IPS DF 6.9 (cell line): ENCODE data around the gene ANKRD13D.

Experiments used
- DNase-seq: peaks from one replicate; pipeline ENCODE4 v3.0.0-alpha.2; 2013; ENCODE audit warnings: low read depth, low spot score
- H3K27ac ChIP-seq: one replicate; pipeline ENCODE4 v1.5.1; 2013; ENCODE audit warnings: low read length, control low read depth
- H3K27me3 ChIP-seq: 2 replicates; pipeline ENCODE4 v1.6.1; 2013; ENCODE audit warnings: mild to moderate bottlenecking, low read length; ENCODE audit not compliant: control insufficient read depth, insufficient read depth
- H3K36me3 ChIP-seq: 2 replicates; pipeline ENCODE4 v1.6.1; 2013; ENCODE audit warnings: low read length; ENCODE audit not compliant: control insufficient read depth, insufficient read depth
- H3K4me1 ChIP-seq: 2 replicates; pipeline ENCODE4 v1.6.1; 2013; ENCODE audit warnings: low read length; ENCODE audit not compliant: control insufficient read depth, insufficient read depth
- H3K4me3 ChIP-seq: 2 replicates; pipeline ENCODE4 v1.5.1; 2013; ENCODE audit warnings: mild to moderate bottlenecking, low read length
- H3K9me3 ChIP-seq: 2 replicates; pipeline ENCODE4 v1.6.1; 2013; ENCODE audit warnings: low read length, inconsistent platforms; ENCODE audit not compliant: control insufficient read depth, insufficient read depth
- WGBS: extraction: QIAGEN DNeasy Blood & Tissue Kit; methylation state at CpG from one replicate; pipeline ENCODE4 v1.1.7; 2013; ENCODE audit warnings: mixed read lengths, missing lambda C conversion rate; ENCODE audit not compliant: insufficient read length, insufficient coverage; 5-methylcytosine and 5-hydroxymethylcytosine counted together

Gene ANKRD13D

DNA sequence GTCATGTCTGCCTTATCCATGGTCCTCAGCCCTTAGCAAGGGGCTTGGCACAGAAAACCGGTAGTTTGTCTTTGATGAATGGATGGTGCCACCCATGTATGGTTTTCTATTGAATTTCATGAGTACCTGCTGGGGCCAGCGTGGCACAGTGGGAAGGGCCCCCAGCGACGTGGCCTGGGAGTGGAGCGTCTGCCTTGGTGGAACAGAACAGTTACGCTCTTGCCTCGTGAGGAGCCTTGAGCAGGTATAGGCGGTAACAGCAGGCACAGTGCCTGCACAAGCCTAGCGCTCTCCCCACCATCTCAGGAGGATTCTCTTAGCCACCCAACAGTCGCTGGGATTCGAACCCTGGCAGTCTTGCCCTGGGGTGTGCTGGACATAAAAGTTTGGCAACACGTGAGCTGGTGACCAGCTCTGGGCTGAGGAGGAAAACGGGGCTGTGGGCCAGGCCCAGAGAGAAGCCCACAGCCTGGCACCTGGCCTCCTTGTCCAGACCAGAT lies 11.2 kb downstream of the ANKRD13D start:
- Histone ChIP-seq H3K9me3 (no peaks in the 10 kb centered on the region), H3K4me3 (no peak overlapping the region), H3K27ac (no peak overlapping the region), H3K4me1 (peaks cover 7% of the 10 kb centered on the region; the same call in 1 of the 2 replicates), H3K36me3 (peaks cover 5% of the 10 kb centered on the region), H3K27me3 (no peaks in the 10 kb centered on the region)
- WGBS: no CpG with 5 or more reads among the region's 13 CpGs
- DNase-seq: no peak

DNA sequence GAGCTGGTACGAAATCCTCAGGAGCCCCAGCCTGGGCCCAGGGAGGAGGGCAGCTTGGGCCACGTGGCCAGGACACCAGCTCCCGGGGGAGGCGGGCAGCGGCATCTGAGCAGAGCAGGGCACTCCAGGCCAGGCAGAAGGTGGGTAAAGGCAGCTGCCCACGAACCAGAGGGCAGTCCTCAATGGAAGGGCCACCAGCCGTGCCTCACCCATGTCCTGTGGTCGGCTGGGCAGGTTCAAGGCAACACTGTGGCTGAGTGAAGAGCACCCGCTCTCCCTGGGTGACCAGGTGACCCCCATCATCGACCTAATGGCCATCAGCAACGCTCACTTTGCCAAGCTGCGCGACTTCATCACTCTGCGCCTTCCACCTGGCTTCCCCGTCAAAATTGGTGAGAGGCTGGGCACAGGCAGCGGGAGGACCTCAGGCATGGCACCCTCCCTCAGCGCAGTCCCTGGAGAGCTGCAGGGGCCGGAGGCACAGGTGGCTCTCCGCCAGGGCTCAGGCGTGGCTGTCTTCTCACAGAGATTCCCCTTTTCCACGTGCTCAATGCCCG lies 11.7 kb downstream of the ANKRD13D start:
- H3K36me3 ChIP-seq: peaks cover 5% of the 10 kb centered on the region
- no CpG with 5 or more reads among the region's 22 CpGs for WGBS
- no peak for DNase-seq

DNA sequence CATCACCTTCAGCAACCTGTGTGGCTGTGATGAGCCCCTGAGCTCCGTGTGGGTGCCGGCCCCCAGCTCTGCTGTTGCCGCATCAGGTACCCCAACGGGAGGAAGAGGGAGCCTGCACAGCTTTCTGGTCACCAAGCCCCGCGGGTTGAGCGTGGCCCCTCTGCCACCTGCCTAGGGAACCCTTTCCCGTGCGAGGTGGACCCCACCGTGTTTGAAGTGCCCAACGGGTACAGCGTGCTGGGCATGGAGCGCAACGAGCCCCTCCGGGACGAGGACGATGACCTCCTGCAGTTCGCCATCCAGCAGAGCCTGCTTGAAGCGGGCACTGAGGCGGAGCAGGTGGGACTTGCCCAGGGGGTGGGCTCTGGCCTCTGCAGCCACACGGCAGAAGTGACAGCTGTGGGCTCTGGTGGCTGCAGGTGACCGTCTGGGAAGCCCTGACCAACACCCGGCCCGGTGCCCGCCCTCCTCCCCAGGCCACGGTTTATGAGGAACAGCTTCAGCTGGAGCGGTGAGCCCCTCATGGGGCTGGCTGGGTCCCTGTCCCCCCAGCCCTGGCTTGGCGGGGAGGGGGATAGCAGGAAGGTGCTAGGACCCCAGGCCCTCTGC lies 12.3 kb downstream of the ANKRD13D start:
- Histone ChIP-seq H3K9me3 (no peaks in the 10 kb centered on the region), H3K27me3 (no peaks in the 10 kb centered on the region), H3K27ac (no peak overlapping the region), H3K36me3 (peaks cover 5% of the 10 kb centered on the region), H3K4me3 (no peak overlapping the region), H3K4me1 (peaks cover 7% of the 10 kb centered on the region; the same call in 1 of the 2 replicates)
- WGBS: no CpG with 5 or more reads among the region's 28 CpGs
- no peak for DNase-seq

More for the DNA sequence above, 11.7 kb downstream of the ANKRD13D start:
- Histone ChIP-seq H3K27ac (no peak overlapping the region), H3K27me3 (no peaks in the 10 kb centered on the region), H3K4me3 (no peak overlapping the region), H3K9me3 (no peaks in the 10 kb centered on the region), H3K4me1 (peaks cover 7% of the 10 kb centered on the region; the same call in 1 of the 2 replicates)

DNA sequence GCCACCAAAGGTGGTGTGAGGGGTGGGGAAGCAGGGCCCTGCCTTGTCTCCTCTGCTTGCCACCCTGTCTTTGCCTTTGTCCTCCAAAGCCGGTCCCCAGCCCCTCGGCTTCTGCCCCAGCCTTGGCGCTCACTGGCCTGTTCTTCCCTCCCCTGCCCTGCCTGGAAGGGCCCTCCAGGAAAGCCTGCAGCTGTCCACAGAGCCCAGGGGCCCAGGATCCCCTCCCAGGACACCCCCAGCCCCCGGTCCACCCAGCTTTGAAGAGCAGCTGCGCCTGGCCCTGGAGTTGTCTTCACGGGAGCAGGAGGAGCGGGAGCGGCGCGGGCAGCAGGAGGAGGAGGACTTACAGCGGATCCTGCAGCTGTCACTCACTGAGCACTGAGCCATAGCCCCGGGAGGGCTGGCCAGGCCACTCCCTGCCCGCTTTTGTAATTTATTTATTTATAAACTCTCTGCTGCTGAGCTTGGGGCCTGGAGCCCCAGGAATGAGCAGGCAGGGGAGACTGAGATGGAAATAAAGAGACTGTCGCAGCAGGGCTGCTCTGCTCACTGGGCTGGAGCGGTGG lies 12.9 kb downstream of the ANKRD13D start:
- H3K4me3 ChIP-seq: peak overlapping the region; percentile 98; the same call in 1 of the 2 replicates
- WGBS: no CpG with 5 or more reads among the region's 15 CpGs
- no peak for DNase-seq
- no peaks in the 10 kb centered on the region for H3K27me3 ChIP-seq
- peaks cover 7% of the 10 kb centered on the region; the same call in 1 of the 2 replicates for H3K4me1 ChIP-seq
- no peak overlapping the region for H3K27ac ChIP-seq
- no peaks in the 10 kb centered on the region for H3K9me3 ChIP-seq
- peaks cover 5% of the 10 kb centered on the region for H3K36me3 ChIP-seq

DNA sequence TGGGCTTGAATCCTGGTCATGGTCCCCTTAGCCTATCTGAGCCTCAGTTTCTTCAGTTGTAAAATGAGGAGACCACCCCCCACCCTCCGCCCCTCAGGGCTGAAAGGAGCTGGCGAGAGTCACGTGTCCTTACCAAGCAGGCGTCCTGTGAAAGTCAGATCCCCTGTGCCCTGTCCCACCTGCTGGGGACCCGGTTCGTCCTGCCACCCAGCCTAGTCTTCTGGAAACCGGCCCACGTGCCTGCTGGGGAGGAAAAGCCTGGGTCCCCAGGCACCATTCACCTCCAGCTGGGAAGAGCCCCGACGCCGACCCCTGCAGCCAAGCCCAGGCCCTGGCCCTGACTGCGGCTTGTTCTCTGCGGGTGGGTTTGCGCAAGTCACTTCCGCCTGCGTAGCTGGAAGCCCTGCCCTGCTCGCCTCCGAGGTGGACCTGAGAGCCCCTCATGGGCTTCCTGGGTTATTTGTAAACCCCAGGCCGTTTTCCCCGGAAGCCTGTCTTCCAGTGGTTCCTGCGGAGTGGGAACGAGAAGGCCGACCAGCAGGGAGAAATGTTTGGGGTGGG lies 13.5 kb downstream of the ANKRD13D start:
- H3K27ac ChIP-seq: no peak overlapping the region
- DNase-seq: no peak
- peaks cover 8% of the 10 kb centered on the region for H3K36me3 ChIP-seq
- peak overlapping the region; percentile 98; the same call in 1 of the 2 replicates for H3K4me3 ChIP-seq
- no CpG with 5 or more reads among the region's 23 CpGs for WGBS
- H3K9me3 ChIP-seq: no peaks in the 10 kb centered on the region
- H3K27me3 ChIP-seq: no peaks in the 10 kb centered on the region
- H3K4me1 ChIP-seq: peaks cover 7% of the 10 kb centered on the region; the same call in 1 of the 2 replicates

DNA sequence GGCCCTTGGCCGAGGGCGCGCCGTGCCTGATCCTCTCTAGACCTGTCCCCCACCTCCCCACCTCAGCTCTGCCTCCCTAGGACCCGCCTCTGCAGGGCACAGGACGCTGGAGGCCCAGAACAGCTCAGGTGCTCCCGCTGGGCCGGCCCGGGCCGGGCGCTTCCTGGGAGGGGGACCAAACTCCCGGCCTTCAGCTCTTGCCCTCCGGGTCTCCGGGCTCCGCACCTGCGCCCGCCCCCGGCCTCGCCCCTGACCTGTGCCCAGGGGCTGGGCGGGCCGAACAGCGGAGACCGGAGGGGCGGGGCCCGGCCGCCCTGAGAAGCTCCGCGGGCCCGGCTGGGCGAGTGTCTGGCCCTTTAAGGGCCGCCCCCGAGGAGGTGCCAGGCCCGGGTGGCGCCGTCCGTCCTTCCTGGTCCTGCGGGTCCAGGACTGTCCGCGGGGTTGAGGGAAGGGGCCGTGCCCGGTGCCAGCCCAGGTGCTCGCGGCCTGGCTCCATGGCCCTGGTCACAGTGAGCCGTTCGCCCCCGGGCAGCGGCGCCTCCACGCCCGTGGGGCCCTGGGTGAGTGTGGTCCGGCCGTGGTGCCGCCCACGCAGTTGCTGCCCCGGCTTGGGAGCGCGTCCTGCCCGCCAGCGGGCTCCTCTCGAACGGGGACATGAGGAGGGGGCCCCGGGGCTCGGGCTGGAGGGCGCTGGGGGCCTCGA lies 14.2 kb downstream of the ANKRD13D start, which contains the start of gene SSH3:
Gene SSH3, plus strand, starts transcription at position 399 of the 703 bp plus-strand sequence. Its CDS starts 96 bp downstream, at position 495.
- no peaks in the 10 kb centered on the region for H3K9me3 ChIP-seq
- no peak for DNase-seq
- WGBS: no CpG with 5 or more reads among the region's 65 CpGs

DNA sequence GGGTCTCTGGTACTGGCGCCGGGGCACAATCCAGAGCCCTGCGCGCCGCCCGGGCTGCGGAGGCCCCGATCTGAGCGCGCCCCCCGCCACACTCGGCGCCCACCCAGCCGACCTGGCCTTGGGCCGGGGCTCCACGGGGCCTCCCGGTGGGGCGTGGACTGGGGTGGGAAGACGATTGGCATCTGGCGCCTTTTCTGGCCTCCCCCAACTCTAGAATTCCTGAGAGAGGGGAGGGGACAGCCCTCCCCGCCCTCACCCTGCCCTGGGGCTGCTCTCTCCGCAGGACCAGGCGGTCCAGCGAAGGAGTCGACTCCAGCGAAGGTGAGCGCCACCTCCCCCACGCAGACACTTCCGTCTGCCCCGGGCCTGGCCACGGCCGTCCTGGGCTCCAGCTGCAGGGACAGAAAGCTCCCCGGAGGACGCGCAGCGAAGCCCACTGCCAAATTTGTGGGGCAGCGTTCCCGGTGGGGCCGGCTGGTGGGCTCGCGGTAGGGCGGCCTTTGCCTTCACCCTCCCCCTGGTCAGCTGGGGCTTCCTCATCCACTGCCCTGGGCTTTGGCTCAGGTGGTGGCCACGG lies 14.8 kb downstream of the ANKRD13D start:
- H3K27me3 ChIP-seq: no peaks in the 10 kb centered on the region
- peaks cover 7% of the 10 kb centered on the region; the same call in 1 of the 2 replicates for H3K4me1 ChIP-seq
- WGBS: no CpG with 5 or more reads among the region's 43 CpGs
- no peaks in the 10 kb centered on the region for H3K9me3 ChIP-seq
- peak overlapping the region; percentile 98; the same call in 1 of the 2 replicates for H3K4me3 ChIP-seq
- H3K27ac ChIP-seq: no peak overlapping the region
- H3K36me3 ChIP-seq: peaks cover 10% of the 10 kb centered on the region
- DNase-seq: no peak

More for the DNA sequence above, 14.2 kb downstream of the ANKRD13D start, which contains the start of gene SSH3:
- Histone ChIP-seq H3K4me3 (peak within 1 kb of the TSS; percentile 98), H3K27me3 (no peaks in the 10 kb centered on the region), H3K4me1 (peaks cover 7% of the 10 kb centered on the region; the same call in 1 of the 2 replicates), H3K36me3 (peaks cover 10% of the 10 kb centered on the region), H3K27ac (no peak within 1 kb of the TSS)

DNA sequence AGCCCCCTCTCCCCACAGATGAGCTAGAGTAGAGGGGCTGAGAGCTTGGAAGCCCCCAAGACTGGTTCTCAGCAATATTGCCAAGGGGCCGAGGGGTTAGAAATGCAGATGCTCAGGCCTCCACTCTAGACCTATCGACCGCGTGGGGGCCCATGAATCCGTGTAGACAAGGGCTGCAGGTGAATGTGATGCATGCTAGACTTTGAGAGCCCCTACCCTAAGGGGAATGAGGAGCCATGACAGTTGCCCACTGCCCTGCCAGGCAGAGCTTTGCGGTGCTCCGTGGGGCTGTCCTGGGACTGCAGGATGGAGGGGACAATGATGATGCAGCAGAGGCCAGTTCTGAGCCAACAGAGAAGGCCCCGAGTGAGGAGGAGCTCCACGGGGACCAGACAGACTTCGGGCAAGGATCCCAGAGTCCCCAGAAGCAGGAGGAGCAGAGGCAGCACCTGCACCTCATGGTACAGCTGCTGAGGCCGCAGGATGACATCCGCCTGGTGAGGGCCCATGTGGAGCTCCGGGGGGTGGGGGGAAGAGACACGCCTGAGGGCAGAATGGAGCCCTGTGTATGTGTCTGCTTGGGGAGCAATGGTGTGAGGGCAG lies 15.5 kb downstream of the ANKRD13D start:
- DNase-seq: no peak
- H3K4me1 ChIP-seq: peaks cover 7% of the 10 kb centered on the region; the same call in 1 of the 2 replicates
- H3K36me3 ChIP-seq: peaks cover 10% of the 10 kb centered on the region
- no peaks in the 10 kb centered on the region for H3K27me3 ChIP-seq
- H3K4me3 ChIP-seq: peak overlapping the region; percentile 98; the same call in 1 of the 2 replicates
- no peaks in the 10 kb centered on the region for H3K9me3 ChIP-seq
- no CpG with 5 or more reads among the region's 14 CpGs for WGBS
- H3K27ac ChIP-seq: no peak overlapping the region

DNA sequence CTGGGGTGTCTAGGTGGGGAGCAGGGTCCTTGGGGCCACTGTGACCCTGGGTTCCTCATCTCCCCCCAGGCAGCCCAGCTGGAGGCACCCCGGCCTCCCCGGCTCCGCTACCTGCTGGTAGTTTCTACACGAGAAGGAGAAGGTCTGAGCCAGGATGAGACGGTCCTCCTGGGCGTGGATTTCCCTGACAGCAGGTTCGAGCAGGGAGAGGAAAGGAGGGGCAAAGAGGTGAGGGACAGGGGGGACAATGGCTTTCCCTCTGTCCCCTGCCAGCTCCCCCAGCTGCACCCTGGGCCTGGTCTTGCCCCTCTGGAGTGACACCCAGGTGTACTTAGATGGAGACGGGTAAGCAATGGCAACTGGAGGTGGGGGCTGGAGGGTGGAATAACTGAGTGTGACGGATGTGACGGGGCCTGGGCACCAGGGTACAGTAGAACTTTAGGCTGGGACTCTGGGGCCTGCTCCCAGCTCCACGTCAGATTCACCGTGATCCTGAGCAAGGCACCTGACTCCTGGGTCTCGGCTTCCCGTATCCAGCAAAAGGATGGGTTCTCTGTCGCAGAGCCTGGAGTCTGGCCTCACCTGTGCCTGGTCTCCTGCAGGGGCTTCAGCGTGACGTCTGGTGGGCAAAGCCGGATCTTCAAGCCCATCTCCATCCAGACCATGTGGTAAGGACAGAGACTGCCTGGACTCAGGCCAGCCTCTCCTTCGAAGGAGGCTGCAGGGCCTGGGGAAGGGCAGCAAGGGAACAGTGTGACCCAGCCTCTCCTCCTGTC lies 17.9 kb downstream of the ANKRD13D start:
- H3K4me3 ChIP-seq: no peak overlapping the region
- H3K4me1 ChIP-seq: peaks cover 4% of the 10 kb centered on the region; the same call in 1 of the 2 replicates
- no peaks in the 10 kb centered on the region for H3K27me3 ChIP-seq
- H3K27ac ChIP-seq: no peak overlapping the region
- no peaks in the 10 kb centered on the region for H3K9me3 ChIP-seq
- peaks cover 7% of the 10 kb centered on the region for H3K36me3 ChIP-seq
- no peak for DNase-seq
- WGBS: no CpG with 5 or more reads among the region's 19 CpGs
